ENCODE measurements around the gene EIF4G3. TPM values are rescaled to one million over a fixed set of nuclear protein-coding genes. Genes with fewer than 3 reads are reported as not detected.

The EIF4G3 gene
- total and polyA plus RNA-seq, 3 experiments from 2014 or later = 13.0 to 51.3 (median 46.8) TPM

- ChIA-PET POLR2A (interaction anchor here (0.6 to 1.6 kb wide), 5 partner anchors 17 to 388 kb away, joined by 3 to 7 read pairs (median 4); partner anchors contain the start of genes DDOST and PINK1), CTCF (interaction anchor here (1.0 to 1.5 kb wide), 3 partner anchors 89 to 152 kb away, joined by 3 to 4 read pairs (median 3); partner anchors contain the start of gene DDOST)
- peaks cover 0 to 3% (median 0%) of the 10 kb centered on the region in 5 donors for H3K9me3 Mint-ChIP-seq
- peaks cover 0 to 3% of the 10 kb centered on the region in 2 donors for H3K27me3 Mint-ChIP-seq
- Histone ChIP-seq H3K36me3 (ENCODE audit: insufficient read depth, low read length) (no peaks in the 10 kb centered on the region), H3K27me3 (ENCODE audit: insufficient read depth, low read length, poor library complexity, severe bottlenecking) (no peaks in the 10 kb centered on the region), H3K27ac (ENCODE audit: low read depth, low read length) (peak overlapping the region; percentile 90), H3K9me3 (ENCODE audit: low read length) (no peaks in the 10 kb centered on the region), H3K4me3 (ENCODE audit: low read length) (peak overlapping the region; percentile 80), H3K4me1 (ENCODE audit: insufficient read depth, low read length) (peaks cover 38% of the 10 kb centered on the region)
- H3K27ac Mint-ChIP-seq = peak overlapping the region; percentile 88 to 99 (median 98)
- H3K4me3 Mint-ChIP-seq = peak overlapping the region; percentile 95 to 99 (median 99)
- DNase-seq = no peak
- H3K4me1 Mint-ChIP-seq = peaks cover 34 to 55% (median 46%) of the 10 kb centered on the region in 3 donors
- H3K36me3 Mint-ChIP-seq = peaks cover 0 to 18% (median 0%) of the 10 kb centered on the region in 3 donors
These were observed 390.8 kb downstream of the EIF4G3 start for GRCh38 chr1:20785907-20786252.

DNA sequence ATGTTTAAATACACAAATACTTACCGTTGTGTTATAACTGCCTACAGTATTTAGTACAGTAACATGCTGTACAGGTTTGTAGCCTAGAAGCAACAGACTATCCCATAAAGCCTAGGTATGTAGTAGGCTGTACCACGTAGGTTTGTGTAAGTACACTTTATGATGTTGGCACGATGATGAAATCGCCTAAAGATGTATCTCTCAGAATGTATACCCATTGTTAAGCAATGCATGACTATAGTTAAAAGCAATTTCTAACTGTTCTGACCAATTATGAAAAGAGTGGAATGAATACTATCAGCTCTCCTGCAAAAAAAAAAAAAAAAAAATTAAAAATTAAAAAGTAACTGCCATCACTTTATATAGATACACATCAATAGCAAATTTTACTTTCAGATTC is 401.0 kb downstream of the EIF4G3 start:
- no peak overlapping the region for H3K4me3 Mint-ChIP-seq
- peaks cover 4 to 77% (median 20%) of the 10 kb centered on the region in 3 donors for H3K36me3 Mint-ChIP-seq
- H3K4me1 ChIP-seq (ENCODE audit: insufficient read depth, low read length) = peaks cover 15% of the 10 kb centered on the region
- no peak overlapping the region for H3K27ac ChIP-seq (ENCODE audit: low read depth, low read length)
- H3K9me3 ChIP-seq (ENCODE audit: low read length) = no peaks in the 10 kb centered on the region
- no peaks in the 10 kb centered on the region for H3K27me3 ChIP-seq (ENCODE audit: insufficient read depth, low read length, poor library complexity, severe bottlenecking)
- ChIA-PET POLR2A (interaction anchor here (0.7 kb wide), 1 partner anchor 592 kb away, joined by 4 read pairs; no protein-coding TSS in a partner anchor), CTCF (interaction anchor here (1.6 kb wide), 1 partner anchor 10 kb away, joined by 3 read pairs; no protein-coding TSS in a partner anchor)
- H3K4me3 ChIP-seq (ENCODE audit: low read length) = no peak overlapping the region
- no peaks in the 10 kb centered on the region for H3K9me3 Mint-ChIP-seq
- H3K27ac Mint-ChIP-seq = peak overlapping the region in 1 of 8 donors; percentile 24
- no peaks in the 10 kb centered on the region for H3K27me3 Mint-ChIP-seq
- peaks cover 66% of the 10 kb centered on the region for H3K36me3 ChIP-seq (ENCODE audit: insufficient read depth, low read length)
- peaks cover 35 to 44% (median 43%) of the 10 kb centered on the region in 3 donors for H3K4me1 Mint-ChIP-seq
- DNase-seq = no peak

DNA sequence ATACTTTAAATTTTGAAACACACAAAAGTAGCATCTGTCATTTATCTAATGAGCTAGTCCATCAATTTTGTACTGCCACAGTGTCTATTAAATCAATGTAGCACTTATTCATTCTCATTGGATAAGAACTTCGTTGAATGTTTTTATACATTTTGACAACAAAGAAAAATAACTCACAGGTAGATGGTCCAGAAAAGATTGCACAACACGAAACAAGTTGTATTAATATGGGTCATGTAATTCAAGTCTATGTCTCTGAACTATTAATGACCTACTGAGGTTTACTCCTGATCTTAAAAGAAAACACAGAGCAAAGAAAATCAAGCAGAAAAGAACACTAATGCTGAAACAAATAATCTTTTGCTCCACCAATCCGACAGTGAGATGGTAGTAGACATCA is 404.9 kb downstream of the EIF4G3 start:
- Mint-ChIP-seq H3K9me3 (no peaks in the 10 kb centered on the region), H3K27ac (peak overlapping the region in 2 of 8 donors; percentile 31 to 38), H3K4me3 (no peak overlapping the region), H3K36me3 (peaks cover 4 to 87% (median 19%) of the 10 kb centered on the region in 3 donors), H3K27me3 (no peaks in the 10 kb centered on the region), H3K4me1 (peaks cover 13 to 15% (median 15%) of the 10 kb centered on the region in 3 donors)
- no peak for DNase-seq
- no peaks in the 10 kb centered on the region for H3K4me1 ChIP-seq (ENCODE audit: insufficient read depth, low read length)
- H3K27me3 ChIP-seq (ENCODE audit: insufficient read depth, low read length, poor library complexity, severe bottlenecking) = no peaks in the 10 kb centered on the region
- H3K27ac ChIP-seq (ENCODE audit: low read depth, low read length) = no peak overlapping the region
- H3K9me3 ChIP-seq (ENCODE audit: low read length) = no peaks in the 10 kb centered on the region
- H3K36me3 ChIP-seq (ENCODE audit: insufficient read depth, low read length) = peaks cover 74% of the 10 kb centered on the region
- no peak overlapping the region for H3K4me3 ChIP-seq (ENCODE audit: low read length)
- CTCF ChIA-PET = no interaction called here
- POLR2A ChIA-PET = no interaction called here

- H3K27ac ChIP-seq (ENCODE audit: low read depth, low read length) = no peak overlapping the region
- ChIA-PET CTCF (no interaction called here), POLR2A (no interaction called here)
- H3K36me3 ChIP-seq (ENCODE audit: insufficient read depth, low read length) = peaks cover 77% of the 10 kb centered on the region
- Mint-ChIP-seq H3K9me3 (no peaks in the 10 kb centered on the region), H3K27me3 (no peaks in the 10 kb centered on the region), H3K4me3 (no peak overlapping the region), H3K36me3 (peaks cover 8 to 89% (median 20%) of the 10 kb centered on the region in 3 donors), H3K27ac (no peak overlapping the region), H3K4me1 (peaks cover 4 to 6% (median 5%) of the 10 kb centered on the region in 3 donors)
- no peaks in the 10 kb centered on the region for H3K9me3 ChIP-seq (ENCODE audit: low read length)
- H3K27me3 ChIP-seq (ENCODE audit: insufficient read depth, low read length, poor library complexity, severe bottlenecking) = no peaks in the 10 kb centered on the region
- no peaks in the 10 kb centered on the region for H3K4me1 ChIP-seq (ENCODE audit: insufficient read depth, low read length)
- no peak overlapping the region for H3K4me3 ChIP-seq (ENCODE audit: low read length)
- DNase-seq = no peak
These were observed 406.2 kb downstream of the EIF4G3 start for GRCh38 chr1:20770314-20771087.

- no peaks in the 10 kb centered on the region for H3K27me3 ChIP-seq (ENCODE audit: insufficient read depth, low read length, poor library complexity, severe bottlenecking)
- H3K27ac ChIP-seq (ENCODE audit: low read depth, low read length) = no peak overlapping the region
- POLR2A ChIA-PET = interaction anchor here (1.2 kb wide), 1 partner anchor 19 kb away, joined by 5 read pairs; the partner anchor contains the start of gene HP1BP3
- CTCF ChIA-PET = no interaction called here
- no peak overlapping the region for H3K4me3 ChIP-seq (ENCODE audit: low read length)
- H3K36me3 ChIP-seq (ENCODE audit: insufficient read depth, low read length) = peaks cover 80% of the 10 kb centered on the region
- no peaks in the 10 kb centered on the region for H3K4me1 ChIP-seq (ENCODE audit: insufficient read depth, low read length)
- H3K9me3 Mint-ChIP-seq = no peaks in the 10 kb centered on the region
- H3K4me3 Mint-ChIP-seq = no peak overlapping the region
- peaks cover under 1 to 2% (median under 1%) of the 10 kb centered on the region in 3 donors for H3K4me1 Mint-ChIP-seq
- H3K9me3 ChIP-seq (ENCODE audit: low read length) = no peaks in the 10 kb centered on the region
- DNase-seq = no peak
- H3K36me3 Mint-ChIP-seq = peaks cover 4 to 93% (median 20%) of the 10 kb centered on the region in 3 donors
- H3K27ac Mint-ChIP-seq = peak overlapping the region in 1 of 8 donors; percentile 80
- H3K27me3 Mint-ChIP-seq = no peaks in the 10 kb centered on the region
These were observed 409.4 kb downstream of the EIF4G3 start for GRCh38 chr1:20767271-20767670.

- Mint-ChIP-seq H3K9me3 (no peaks in the 10 kb centered on the region), H3K4me1 (peaks cover 0 to 2% (median 0%) of the 10 kb centered on the region in 3 donors), H3K36me3 (peaks cover 6 to 92% (median 23%) of the 10 kb centered on the region in 3 donors), H3K27ac (peak overlapping the region in 1 of 8 donors; percentile 21), H3K4me3 (no peak overlapping the region), H3K27me3 (no peaks in the 10 kb centered on the region)
- H3K4me3 ChIP-seq (ENCODE audit: low read length) = no peak overlapping the region
- no peaks in the 10 kb centered on the region for H3K27me3 ChIP-seq (ENCODE audit: insufficient read depth, low read length, poor library complexity, severe bottlenecking)
- no peak overlapping the region for H3K27ac ChIP-seq (ENCODE audit: low read depth, low read length)
- no peaks in the 10 kb centered on the region for H3K4me1 ChIP-seq (ENCODE audit: insufficient read depth, low read length)
- CTCF ChIA-PET = no interaction called here
- H3K36me3 ChIP-seq (ENCODE audit: insufficient read depth, low read length) = peaks cover 73% of the 10 kb centered on the region
- DNase-seq = no peak
- POLR2A ChIA-PET = no interaction called here
- H3K9me3 ChIP-seq (ENCODE audit: low read length) = no peaks in the 10 kb centered on the region
These were observed 413.3 kb downstream of the EIF4G3 start for GRCh38 chr1:20763417-20763816.

- H3K4me1 Mint-ChIP-seq = peaks cover 0 to 3% (median 2%) of the 10 kb centered on the region in 3 donors
- no peak for DNase-seq
- H3K9me3 Mint-ChIP-seq = no peaks in the 10 kb centered on the region
- H3K4me3 Mint-ChIP-seq = no peak overlapping the region
- ChIA-PET POLR2A (no interaction called here), CTCF (no interaction called here)
- Histone ChIP-seq H3K9me3 (ENCODE audit: low read length) (no peaks in the 10 kb centered on the region), H3K4me1 (ENCODE audit: insufficient read depth, low read length) (no peaks in the 10 kb centered on the region), H3K27ac (ENCODE audit: low read depth, low read length) (no peak overlapping the region), H3K4me3 (ENCODE audit: low read length) (no peak overlapping the region), H3K27me3 (ENCODE audit: insufficient read depth, low read length, poor library complexity, severe bottlenecking) (no peaks in the 10 kb centered on the region), H3K36me3 (ENCODE audit: insufficient read depth, low read length) (peaks cover 60% of the 10 kb centered on the region)
- H3K27me3 Mint-ChIP-seq = no peaks in the 10 kb centered on the region
- peaks cover 3 to 88% (median 24%) of the 10 kb centered on the region in 3 donors for H3K36me3 Mint-ChIP-seq
- no peak overlapping the region for H3K27ac Mint-ChIP-seq
These were observed 416.4 kb downstream of the EIF4G3 start for GRCh38 chr1:20760322-20760721.
